Sigmoid colon (tissue), 4 donors: ENCODE measurements around the gene STIM2.

Source experiments
- POLR2AphosphoS5 ChIP-seq, 4 donors: sonication (generic); formaldehyde crosslinking; IDR thresholded peaks; one replicate each; pipeline ENCODE4 v1.6.1; 2017; ENCODE audit warnings: antibody characterized with exemption in 4 of 4
- TF ChIP-seq, protein P1 (sequence below), 4 experiments: fragments of 450-650 bp in 3 of 4; fragments of 200-600 bp in 1 of 4; IDR thresholded peaks; one replicate each; pipeline ENCODE4 v1.5.1; 2016 to 2019; ENCODE audit warnings: antibody characterized with exemption in 4 of 4, mild to moderate bottlenecking in 3 of 4, moderate library complexity in 2 of 4

DNA sequence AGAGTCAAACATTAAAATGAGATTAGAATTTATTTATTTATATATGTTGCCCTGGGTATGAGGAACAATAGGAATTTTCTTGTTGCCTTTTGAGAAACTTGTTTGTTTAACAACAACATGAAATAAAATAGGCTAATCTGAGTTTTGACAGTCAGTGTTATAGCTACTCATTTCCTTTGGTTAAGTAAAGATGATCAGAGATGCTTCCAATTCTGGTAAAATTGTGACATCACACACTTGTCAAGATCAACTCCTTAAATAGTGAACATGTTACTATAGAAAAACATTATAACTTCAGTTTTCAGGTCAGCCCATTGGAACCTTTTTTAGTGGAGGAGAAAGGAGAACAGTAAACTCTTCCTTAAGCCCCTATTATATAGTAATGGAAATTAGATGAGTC lies 136.1 kb downstream of the STIM2 start:
- TF ChIP-seq, protein P1, sequence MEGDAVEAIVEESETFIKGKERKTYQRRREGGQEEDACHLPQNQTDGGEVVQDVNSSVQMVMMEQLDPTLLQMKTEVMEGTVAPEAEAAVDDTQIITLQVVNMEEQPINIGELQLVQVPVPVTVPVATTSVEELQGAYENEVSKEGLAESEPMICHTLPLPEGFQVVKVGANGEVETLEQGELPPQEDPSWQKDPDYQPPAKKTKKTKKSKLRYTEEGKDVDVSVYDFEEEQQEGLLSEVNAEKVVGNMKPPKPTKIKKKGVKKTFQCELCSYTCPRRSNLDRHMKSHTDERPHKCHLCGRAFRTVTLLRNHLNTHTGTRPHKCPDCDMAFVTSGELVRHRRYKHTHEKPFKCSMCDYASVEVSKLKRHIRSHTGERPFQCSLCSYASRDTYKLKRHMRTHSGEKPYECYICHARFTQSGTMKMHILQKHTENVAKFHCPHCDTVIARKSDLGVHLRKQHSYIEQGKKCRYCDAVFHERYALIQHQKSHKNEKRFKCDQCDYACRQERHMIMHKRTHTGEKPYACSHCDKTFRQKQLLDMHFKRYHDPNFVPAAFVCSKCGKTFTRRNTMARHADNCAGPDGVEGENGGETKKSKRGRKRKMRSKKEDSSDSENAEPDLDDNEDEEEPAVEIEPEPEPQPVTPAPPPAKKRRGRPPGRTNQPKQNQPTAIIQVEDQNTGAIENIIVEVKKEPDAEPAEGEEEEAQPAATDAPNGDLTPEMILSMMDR (IDR thresholded peaks at IDR 0.05) = no peak
- no peak for TF ChIP-seq POLR2AphosphoS5 (IDR thresholded peaks at IDR 0.05)
